OCI-M2 (cell line): ENCODE results near the gene HAP1.

Source experiments
- DNase-seq: peaks from one replicate; lab custom pipeline; 2025; ENCODE audit not compliant: unreplicated experiment; lab: John Stamatoyannopoulos, UW

The HAP1 gene

DNA sequence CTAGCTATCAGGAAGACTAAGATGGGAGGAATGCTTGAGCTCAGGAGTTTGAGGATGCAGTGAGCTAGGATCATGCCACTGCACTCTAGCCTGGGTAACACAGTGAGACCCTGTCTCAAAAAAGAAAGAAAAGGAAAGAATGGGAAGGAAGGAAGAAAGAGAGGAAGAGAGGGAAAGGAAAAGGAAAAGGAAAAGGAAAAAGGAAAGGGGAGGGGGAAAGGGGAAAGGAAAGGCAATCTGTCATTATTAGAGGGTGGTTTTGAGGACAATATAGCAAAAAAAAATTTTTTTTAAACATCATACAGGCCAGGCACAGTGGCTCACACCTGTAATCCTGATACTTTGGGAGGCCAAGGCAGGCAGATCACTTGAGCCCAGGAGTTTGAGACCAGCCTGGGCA, 31.7 kb upstream of the HAP1 start:
- no peak for DNase-seq

DNA sequence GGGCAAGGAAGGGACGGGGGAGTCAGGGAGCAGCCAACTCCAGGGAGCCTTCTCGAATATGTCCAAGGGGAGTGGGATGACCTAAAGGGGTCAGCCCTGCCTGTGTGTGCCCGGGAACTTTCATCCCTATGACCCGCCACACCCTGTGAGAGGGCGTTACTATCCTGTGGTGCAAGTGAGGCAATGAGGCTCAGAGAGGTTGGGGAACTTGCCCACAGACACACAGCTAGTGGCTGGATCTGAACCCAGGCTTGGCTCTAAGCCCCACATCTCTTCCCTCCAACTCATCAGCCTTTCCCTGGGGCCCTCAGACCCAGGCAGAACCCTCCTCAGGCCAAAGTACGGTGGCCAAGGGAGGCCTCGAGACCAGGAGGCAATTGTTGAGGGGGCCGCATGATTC, 28.9 kb upstream of the HAP1 start:
- DNase-seq, result no peak

GRCh38 chr17:41762841-41763240, 28.4 kb upstream of the HAP1 start:
- no peak for DNase-seq

- no peak for DNase-seq
Observed at GRCh38 chr17:41762391-41762790, 27.9 kb upstream of the HAP1 start.

DNA sequence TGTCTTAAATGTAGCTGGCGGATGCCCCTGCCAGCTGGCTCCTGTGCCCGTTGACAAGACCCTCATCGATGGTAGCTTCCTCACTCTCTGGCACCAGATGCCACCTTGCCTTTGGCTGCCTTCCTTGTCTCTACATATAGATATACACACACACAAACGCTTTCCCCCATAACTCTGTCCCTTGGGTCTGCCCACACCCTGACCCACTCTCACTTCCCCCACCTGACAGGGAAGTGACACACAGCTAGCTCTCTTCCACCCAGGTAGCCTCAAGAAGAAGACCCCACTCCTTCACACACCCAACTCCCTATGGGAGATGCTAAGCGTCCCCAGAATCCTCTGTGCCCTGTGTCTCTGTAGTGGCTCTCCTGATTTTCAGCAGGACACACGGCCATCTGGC, 26.4 kb upstream of the HAP1 start:
- DNase-seq, result no peak

DNA sequence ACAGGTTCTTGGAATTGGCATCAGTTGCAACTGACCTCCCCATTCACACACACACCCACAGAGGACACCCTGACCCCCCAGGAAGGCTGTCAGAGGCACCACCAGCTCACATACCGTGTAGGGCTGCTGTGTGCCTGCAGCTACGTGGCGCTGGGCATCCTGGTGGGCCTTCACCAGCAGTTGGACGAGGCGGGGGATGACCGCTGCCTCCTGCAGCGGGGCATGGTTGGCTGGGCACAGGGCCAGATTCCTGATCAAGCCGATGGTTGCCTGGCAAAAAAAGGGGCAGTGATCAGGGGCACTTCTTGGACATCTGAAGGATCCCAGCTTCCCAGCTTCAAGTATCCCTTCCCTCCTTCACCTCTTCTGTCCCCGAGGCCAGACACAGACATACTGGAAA, 24.2 kb upstream of the HAP1 start:
- DNase-seq, result no peak

DNA sequence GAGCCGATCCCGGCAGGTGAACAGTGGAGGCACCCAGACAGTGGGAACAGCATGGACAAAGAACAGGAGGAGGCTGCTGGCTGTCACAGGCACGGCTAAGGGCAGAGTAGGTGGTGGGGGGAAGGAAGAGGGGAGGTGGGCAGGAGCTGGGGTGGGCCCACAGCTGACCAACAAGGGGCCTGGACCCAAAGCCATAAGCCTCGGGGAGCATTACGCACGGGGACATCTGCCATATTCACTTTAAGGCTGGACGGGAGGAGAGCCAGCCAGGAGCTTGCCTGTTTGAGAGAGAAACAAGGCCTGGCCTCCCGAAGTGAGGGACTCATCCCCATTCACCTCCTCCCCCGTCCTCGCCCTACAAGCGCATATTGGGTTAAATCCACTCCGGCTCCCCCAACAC, 19.6 kb upstream of the HAP1 start:
- no peak for DNase-seq

- no peak for DNase-seq
Observed at GRCh38 chr17:41751288-41751687, 16.8 kb upstream of the HAP1 start.

- no peak for DNase-seq
Observed at GRCh38 chr17:41750862-41751261, 16.4 kb upstream of the HAP1 start.

DNA sequence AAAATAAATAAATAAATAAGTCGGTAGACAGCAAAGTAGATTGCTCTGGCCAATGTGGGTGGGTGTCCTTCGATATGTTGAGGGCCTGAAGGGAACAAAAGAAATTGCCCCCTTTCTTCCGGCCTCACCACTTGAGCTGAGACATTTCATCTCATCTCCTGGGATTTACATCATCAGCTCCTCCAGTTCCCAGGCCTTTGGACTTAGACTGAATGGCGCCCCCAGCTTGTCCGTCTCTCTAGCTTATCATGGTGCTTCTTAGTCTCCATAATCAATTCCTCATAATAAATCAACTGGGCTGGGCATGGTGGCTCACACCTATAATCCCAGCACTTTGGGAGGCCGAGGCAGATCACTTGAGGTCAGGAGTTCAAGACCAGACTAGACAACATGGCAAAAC, 13.8 kb upstream of the HAP1 start:
- DNase-seq, result no peak

- DNase-seq, result no peak
Observed at GRCh38 chr17:41741709-41742108, 7.3 kb upstream of the HAP1 start.

DNA sequence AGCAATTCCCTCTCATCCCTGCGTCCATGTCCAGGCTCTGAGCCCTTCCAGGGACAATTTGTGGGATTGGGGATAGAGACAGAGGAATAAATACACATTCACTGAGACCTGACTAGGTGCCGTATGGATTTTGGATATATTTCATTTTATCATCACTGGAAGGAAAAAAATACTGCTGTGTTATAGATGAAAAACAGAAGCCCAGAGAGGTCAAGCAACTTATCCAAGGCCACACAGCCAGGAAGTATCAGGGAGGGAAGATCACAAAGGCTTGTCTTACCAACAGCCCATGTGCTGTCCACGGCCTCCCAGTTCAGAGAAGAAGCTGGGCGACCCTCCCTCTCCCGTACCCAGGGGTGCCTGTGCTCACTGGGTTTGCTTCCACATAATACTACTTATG, 6.1 kb upstream of the HAP1 start:
- DNase-seq, result no peak

- DNase-seq, result no peak
Observed at GRCh38 chr17:41739661-41740352, 5.4 kb upstream of the HAP1 start.

GRCh38 chr17:41738801-41739112, 4.3 kb upstream of the HAP1 start:
- DNase-seq, result no peak

- peak; percentile 44 for DNase-seq
Observed at GRCh38 chr17:41738077-41738800, 3.8 kb upstream of the HAP1 start.

DNA sequence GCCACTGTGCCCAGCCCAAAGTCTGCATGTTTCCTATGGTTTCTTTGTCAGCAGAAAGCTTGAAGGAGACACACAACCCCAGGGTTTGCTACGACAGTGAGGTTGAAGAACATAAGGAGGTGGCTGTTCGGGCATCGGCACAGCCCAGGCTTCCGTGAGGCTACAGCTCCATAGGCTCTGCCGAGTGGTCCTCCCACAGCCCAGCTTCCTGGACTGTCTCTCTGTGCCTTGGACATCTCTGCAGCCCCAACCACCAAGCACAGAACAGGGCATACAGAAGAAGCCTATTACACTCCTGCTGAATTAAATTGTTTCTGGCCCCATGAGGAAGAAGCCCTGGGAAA, 3.2 kb upstream of the HAP1 start:
- no peak for DNase-seq

GRCh38 chr17:41736983-41737679, 2.7 kb upstream of the HAP1 start:
- DNase-seq, result no peak

GRCh38 chr17:41735744-41736143, 1.3 kb upstream of the HAP1 start:
- DNase-seq, result no peak

DNA sequence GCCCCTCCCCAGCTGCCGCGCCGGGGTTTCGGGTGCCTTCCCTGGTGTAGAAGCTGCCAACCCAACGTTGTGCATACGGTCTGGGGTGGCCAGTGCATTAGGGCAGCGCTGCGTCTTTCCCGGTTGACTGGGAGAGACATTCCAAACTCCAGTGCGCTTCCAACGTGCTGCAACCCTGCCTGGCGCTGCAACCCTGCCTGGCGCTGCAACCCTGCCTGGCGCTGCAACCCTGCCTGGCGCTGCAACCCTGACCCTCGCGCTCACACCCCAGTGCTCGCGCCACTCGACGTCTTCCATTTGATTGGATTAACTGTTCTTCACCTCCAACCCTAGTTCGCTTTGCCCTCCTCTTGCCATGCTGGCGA, 488 bp upstream of the HAP1 start:
- DNase-seq, result no peak

DNA sequence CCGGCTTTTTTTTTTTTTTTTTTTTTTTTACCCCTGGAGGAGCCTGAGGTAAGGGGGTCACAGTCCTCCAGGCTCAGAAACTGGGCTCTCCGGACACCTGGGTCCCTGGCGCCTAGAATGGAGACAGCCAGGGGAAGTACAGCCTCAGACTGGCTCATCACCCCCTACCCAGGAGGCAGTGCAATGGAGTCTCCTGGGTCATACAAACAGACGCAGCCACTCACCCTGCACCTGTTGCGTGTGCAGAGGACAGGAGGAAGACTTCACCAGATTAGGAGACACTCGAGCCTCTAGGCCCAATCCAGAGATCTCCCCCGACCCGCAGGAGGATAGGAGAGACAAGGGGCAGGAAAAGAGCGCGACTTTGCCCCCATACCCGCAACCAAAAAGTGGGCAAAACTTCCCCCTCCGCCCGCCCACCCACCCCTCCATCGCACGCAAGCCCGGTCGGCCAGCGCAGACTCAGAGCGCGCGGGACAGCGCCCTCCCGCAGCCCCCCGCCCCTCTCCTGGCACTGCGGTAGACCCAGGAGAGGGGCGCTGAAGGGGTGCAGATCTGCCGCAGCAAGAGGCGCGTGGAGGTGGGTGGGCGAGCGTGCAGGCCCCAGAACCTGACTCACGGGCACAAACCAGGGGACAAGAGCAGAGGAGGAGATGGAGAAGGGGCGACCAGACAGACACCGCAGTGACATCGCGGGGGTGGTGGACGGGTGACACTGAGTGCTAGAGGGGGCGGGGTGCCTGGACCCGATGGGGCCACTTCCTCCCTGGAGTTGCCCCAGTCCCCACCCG, 900 bp downstream of the HAP1 start:
- no peak for DNase-seq

DNA sequence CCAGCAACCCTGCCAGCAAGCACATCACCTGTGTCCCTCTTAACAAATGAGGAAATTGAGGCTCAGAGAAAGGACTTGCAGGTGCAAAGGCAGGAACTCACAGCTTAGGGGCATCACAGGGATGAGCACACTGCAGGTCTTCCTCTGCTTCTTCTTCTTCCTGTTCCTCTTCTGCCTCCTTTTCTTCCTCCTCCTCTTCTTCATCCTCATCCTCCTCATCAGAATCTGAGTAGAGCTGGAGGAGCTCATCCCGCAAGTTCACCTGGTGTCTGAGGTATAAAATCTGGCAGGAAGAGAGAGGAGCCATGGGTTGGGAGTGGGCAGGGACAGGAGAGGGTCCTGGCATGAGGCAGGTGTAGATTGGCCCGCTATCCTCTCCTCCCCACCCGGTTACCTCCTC, 2.6 kb downstream of the HAP1 start:
- no peak for DNase-seq

DNA sequence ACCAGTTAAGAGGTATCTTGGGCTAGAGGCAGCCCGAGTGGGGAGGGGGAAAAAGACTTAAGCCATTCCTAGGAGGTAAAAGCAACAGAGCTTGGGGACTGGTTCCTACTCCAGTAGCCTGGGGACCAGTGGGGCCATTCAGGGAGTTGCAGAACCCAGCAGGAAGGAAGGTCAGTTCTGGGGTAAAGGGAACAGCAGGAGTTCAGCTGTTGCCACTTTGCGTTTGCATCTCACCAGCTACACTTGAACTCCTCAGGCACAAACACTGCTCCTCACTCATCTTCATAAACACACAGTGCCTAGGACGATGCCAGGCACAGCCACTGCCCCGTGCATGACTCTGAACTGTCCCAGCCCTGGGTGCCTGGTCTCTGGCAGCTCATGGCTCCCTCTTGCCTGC, 4.0 kb downstream of the HAP1 start:
- no peak for DNase-seq
